GM18498 (cell line): ENCODE data around the gene EDRF1.
A peak's percentile ranks its signal among the peaks of the same experiment; 100 is the strongest.

Source experiments
- ATAC-seq: cut with Tn5 transposase; IDR thresholded peaks from one replicate; pipeline ENCODE4 v1.9.1; 2021; ENCODE audit warnings: mild to moderate bottlenecking, moderate library complexity; ENCODE audit not compliant: unreplicated experiment

The EDRF1 gene

DNA sequence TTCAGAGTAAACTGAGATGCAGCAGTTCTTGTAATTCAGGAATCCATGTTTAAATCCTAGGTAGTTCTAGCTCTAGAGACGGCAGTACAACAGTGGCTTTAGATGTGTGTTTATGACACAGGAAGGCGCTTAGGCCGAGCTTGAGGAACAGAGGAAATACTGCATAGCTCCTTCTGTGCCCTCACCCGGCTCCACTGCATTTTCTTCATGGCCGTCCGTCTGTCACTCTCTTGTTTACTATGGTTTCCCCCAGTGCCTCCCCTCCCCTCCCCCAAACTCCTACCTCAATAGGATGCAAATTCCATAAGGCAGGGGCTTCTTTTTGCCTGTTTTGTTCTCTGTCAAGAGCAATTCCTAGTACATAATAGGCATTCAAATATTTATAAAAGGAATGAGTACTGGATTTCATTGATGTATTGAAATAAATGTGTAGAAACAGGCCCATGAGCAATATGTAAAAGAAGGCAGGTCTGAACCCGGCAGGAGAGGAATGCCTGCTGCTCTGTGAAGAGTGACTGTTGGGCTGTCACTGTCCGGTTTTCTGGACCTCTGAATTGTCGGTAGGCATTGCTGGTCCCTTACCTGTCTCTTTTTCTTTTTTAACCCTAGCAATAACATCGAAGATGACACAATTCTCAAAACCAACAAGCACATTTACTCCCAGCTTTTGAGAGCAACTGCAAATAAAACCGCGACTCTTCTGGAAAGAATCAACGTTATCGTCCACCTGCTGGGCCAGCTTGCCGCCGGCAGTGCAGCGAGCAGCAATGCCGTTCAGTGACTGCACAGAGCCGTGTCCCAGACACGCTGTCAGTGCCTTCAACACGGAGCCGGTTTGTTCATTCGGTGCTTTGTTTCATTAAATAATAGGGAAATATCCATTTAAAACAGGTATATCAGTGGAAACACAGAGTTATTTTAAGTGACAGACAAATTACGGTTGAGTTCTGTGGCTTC, 43.5 kb downstream of the EDRF1 start:
- ATAC-seq: no peak

DNA sequence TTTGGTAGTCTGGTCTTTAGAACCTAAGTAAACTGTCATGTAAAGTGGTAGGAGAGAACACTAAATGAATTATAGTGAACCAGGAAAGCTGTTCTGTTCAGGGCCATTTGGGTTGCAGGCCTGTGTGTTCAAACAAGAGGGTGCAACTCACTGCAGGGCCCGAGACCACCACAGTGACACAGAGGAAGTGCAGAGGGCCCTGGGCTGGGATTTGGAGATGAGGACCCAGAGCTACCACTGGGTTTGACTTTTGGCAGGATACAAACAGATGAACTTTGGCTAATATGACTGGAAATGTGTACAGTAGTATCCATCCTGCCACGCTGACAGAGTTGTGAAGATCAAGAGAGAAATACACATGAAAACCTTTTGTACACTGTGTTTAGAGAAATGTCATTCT, 46.3 kb downstream of the EDRF1 start:
- ATAC-seq: no peak

DNA sequence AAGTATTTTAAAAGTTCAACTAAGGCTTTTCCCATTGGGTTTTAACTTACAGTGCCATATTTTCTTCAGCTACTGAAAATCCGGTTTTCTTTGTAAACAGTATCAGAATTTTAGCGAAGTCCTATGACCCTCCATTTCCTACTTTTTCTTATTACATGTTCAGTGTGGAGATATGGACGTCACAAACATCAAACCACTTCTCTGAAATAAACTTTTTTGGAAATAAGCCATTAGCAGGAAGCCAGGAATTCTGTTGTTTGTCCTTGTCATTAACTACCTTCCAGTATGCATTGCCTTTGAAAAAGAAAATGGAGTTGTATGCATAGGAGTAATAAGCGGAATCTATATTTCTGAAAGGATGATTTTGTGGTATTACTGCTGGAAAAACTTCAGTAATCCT, 47.0 kb downstream of the EDRF1 start:
- no peak for ATAC-seq

DNA sequence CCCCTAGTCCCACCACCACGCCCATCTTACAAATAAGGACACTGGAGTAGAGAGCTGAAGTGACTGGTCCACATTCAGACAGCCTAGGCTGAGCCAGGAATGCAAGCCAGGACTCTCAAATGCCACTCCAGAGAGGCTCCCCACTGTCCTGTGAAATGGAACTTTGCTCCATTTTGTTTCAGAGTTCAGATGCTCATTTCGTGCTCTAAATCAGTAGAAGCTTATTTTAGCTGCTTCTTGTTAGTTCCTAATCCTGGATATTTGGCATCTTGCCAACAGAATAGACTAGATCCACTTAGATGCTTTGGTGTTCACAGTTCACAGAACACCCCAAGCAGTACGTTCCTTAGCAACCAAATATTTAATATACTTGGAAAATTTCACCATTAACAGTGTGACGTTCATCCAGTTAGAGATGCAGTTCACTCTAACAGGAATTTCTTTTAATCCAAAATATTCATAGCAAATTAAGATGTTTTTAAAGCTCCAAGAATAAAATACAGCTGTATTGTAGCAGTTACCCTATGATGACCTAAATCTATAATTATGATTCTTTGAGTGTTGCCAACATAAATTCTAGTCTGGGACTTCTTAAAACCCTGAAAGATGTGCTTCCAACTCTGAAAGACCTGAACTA, 48.8 kb downstream of the EDRF1 start:
- no peak for ATAC-seq

DNA sequence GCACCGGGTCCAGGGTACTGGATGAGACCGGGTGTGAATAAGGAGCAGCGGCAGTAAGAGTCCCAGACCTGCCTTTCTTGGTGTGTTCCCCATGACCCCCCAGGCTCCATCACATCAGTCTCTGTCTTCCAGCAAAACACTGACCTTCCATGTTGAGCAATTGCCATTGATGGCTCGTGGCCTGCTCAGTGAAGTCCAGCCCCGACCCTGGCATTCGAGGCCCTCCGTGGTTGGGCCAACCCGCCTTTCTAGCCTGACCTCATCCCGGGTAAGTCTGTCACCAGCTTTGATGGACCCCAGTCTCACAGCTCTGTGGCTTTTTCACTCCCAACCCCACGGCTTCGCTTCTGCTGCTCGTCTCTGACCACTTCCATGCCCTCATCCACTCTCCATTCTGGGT, 49.7 kb downstream of the EDRF1 start:
- ATAC-seq: no peak

DNA sequence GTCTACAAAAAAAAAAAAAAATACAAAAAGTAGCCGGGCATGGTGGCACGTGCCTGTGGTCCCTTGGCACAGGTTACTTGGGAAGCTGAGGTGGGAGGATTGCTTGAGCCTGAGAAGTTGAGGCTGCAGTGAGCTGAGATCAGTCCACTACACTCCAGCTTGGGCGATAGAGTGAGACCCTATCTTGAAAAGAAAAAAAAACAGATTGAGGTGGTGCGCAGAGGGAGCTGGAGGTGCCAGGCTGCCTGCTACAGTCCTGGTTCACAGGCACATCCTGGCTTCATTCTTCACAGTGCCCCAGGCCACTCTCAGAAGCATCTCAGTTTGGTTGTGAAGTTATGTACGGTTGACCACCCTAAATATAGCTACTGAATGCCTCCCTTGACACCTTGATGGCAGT, 51.3 kb downstream of the EDRF1 start:
- ATAC-seq: no peak

DNA sequence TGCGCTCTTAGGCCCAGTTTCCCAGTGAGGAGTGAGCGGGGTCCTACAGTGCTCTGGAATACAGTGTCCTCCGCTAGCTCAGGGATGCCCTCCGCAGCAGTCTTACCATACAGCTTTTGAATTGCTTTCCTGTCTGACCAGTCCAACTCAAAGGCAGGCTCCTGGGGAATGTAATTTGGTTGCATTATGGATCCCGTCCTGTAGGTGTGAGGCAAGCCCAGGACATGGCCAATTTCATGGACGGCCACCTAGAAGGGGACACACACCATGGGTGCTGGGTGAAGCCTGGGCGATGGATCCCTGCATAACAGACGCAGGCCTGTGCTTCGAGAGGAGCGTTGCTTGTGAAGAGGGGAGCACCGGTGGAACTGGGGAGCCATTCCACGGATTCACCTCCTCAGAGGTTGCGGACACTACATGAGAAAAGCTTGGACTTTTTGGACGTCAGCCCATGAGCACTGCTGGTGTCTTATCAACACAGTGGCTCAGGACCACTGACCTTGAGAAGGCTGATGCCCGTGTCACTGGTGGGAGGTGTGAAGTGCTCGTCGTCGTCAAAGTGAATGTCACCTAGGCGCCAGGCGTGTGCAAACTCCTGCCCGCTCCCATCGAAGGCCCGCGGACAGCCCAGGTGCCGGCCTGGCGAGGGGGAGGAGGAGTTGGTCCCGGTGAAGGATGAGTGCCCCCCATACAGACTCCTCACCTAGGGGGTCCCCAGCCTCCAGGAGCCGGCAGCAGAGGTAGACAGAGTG, 52.8 kb downstream of the EDRF1 start:
- no peak for ATAC-seq

DNA sequence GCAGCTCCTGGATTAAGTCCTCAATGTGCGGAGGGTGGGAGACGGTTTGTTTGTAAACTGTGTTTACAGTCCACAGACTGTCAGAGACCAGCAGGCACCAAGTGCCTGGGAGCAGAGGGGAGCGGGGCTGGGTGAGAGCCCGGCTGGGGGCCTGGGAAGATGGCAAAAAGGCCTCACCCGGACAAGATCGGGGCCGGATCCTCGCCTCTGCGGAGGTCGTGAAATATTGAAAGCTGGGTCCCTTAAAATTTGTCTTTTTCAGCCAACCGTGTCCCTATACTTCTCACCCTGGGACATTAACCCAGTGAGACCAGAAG, 53.3 kb downstream of the EDRF1 start:
- no peak for ATAC-seq

DNA sequence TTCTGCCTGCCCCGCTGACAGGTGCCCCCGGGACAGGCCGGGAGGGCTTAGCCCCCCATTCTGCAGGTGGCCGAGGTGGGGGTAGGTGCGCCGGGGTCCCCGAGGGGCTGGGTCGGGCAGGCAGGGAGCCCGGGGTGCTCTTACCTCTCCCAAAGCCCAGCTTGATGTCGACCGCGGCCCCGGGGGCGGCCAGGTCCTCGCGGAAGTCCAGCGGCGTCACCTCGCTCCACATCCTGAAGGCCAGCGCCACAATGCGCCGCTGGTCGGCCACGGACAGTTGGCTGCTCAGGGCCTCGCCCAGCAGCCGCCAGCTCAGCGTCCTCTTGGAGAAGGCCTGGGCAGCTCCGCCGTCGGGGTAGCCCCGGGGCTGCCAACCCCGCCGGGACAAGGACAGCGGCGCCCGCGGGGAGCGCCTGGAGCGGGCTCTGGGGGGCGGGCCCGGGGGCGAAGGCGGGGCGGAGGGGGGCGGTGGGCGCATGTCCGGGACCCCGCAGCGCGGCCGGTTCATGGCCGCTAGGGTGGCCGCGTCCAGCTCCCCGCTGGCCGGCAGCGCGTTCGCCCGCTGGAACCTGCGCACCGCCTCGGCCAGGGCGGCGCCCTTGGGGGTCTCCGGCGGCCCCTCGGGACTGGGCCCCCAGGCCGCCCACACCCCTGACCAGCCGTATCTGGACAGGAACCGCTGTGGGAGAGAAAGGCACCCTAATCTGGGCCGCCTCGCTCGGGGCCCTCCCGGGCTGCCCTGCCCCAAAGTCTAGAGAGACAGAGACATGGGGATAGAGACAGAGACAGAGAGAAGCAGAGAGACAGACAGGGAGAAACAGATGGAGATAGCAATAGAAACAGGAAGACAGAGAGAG, 54.4 kb downstream of the EDRF1 start:
- ATAC-seq: no peak

DNA sequence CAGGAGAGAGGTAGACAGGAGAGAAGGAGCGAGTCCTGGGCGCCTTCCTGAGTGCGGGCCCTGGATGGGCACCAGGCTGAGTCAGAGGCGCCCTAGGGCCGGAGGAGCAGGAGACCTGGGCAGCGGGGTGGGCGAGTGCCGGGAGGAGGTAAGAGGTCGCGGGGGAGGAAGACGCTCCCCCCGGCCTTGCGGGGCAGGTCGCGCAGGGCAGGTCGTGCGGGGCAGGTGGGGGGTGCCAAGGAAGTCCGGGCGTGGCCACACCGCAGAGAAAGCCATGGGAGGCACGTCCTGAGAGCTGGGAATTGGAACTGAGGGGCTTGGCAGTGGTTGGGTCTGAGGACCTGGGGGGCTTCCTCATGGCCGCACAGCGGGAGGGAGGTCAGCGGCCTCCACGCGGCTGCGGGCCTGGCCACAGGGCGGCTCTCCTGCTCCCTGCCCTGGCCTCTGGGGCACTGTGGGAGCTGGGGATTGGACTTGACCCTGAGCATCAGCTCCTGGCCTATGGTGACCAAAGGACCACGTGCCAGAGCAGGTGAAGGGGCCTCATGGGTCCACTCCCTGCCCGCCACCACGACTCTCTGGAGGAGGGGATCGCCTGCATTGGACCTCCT, 55.2 kb downstream of the EDRF1 start:
- ATAC-seq: no peak

DNA sequence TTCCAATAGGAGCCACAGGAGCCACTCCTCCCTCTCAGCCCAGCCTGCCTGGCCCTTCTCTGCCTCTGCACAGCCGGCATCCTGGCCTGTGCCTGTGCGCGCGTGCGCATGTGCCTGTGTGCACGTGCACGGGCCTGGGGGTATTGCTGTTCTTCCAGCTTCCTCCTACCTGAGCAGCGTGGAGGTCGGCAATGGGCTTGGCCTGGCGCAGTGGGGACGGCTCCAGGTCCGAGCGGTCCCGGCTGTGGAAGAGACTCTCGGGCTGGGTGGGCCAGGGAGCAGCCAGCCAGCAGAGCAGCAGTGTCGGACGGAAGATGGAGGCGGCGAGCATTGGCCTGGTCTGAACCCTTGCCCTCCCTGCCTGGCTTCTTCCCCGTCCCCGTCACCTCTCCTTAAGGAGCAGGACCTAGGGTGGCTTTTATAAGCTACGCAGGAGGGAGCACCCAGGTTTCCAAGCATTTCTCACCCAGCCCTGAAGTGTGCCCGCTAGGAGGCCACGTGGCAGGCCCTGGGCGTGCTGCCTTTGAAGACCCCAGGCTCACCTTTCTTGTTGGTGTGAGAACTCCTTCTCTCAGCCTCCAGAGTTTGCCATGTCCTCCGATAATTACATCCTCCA, 56.1 kb downstream of the EDRF1 start, which contains the start of gene MMP21:
Gene MMP21, minus strand, starts transcription at position 331 of the 616 bp plus-strand sequence. Its CDS starts 0 bp downstream, at position 331.
- no peak for ATAC-seq

DNA sequence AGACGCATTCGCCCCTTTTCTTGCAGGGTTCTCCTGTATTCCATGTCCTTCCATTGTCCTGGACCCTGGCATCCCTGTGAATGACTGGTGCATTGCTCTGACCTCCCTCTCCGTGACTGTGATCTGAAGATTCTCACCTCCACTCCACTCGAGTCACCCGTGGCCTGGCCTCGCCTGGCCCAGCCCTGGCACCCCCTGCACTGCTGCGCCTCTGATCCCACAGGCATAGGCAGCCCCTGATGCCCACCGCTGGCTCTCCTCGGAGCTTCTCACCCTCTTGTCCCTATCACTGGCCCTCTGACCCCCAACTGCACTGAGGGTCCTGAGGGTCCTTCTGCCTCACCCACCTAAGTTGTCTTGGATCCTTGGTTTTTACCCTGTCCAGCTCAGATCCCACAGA, 58.3 kb downstream of the EDRF1 start:
- no peak for ATAC-seq

DNA sequence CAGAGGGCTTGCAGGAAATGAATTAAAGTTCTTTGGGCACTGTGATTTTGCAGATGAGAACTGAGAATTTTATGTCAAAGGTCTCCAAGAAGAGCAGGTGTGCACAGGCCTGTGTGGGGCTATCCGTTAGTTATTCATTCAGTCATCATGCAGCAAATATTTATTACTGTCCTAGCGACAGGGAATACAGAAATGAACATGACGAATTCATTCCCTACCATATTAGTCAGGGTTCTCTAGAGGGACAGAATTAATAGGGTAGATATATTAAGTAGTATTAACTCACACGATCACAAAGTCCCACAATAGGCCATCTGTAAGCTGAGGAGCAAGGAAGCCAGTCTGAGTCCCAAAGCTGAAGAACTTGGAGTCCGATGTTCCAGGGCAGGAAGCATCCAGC, 59.0 kb downstream of the EDRF1 start:
- no peak for ATAC-seq

DNA sequence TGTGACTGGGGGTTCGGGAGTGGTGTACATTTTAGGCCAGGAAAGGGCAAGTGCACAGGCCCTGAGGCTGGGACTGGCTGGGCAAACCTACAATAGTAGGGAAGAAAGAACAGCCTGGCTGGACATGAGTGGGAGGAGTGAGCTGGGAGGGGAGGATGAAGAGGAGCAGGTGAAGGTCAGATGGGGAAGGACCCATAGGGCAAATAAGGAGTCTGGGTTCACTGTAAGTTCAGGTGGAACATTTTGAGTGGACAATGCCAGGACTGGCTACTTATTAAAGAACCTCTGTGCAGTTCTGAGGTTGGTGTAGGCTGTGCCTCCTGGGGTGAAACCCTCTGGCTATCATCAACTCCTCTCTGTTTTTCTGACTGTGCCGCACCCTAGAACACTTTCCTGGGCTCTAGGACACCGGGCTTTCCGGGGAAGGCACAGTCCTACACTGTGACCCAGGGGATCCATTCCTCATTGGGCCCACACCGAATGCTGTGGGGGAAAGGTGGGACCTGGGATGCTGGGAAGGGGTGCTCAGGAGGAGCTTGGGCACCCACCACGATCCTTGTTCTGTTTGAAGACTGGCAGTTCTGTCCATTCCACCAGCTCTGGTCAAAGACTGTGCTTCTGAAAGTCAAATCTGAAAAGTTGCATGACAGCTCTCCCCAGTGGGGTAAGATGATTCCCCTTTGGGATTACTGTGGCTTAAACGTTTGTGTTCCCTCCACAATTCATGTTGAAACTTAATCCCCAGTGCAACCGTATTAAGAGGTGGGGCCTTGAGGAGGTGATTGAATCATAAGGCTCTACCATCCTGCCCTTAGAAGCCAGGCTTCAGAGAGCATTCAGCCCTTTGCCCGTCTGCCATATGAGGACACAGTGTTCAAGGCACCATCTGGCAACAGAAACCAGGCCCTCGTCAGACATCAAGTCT, 60.2 kb downstream of the EDRF1 start:
- ATAC-seq: no peak

DNA sequence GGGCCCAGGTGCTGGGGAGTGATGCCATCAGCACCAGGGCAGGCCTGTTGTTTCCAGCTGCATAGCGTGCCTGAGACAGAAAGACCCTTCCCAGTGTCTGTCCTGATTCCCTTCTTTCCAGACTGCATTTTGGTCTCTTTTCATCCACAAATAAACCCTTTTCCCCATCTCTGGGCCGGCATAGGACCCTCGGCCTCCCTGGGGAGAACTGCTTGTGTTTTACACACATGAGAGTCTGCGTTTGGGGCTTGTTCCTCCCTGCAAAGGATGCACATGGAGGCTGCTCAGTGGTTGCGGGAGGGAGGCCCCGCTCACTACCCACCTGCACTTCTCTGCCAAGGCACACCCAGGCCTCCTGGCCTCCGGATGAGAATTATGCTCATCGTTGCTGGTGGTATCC, 61.9 kb downstream of the EDRF1 start:
- ATAC-seq: no peak

DNA sequence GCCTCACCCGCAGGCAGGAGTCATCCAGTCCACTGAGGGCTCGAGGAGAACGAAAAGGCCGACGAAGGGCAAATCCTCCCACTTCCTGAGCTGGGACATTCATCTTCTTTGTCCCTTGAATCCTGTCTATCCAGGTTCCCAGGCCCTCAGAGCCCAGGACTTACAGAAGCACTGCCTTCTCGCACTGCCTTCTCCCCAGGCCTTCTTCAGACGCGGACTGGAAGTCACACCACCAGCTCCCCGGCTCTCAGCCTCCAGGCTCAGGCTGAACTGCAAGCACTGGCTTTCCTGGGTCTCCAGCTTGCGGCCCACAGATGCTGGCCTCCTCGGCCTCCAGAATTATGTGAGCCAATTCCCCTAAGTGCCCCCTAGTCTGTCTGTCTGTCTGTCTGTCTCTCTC, 62.5 kb downstream of the EDRF1 start:
- no peak for ATAC-seq

DNA sequence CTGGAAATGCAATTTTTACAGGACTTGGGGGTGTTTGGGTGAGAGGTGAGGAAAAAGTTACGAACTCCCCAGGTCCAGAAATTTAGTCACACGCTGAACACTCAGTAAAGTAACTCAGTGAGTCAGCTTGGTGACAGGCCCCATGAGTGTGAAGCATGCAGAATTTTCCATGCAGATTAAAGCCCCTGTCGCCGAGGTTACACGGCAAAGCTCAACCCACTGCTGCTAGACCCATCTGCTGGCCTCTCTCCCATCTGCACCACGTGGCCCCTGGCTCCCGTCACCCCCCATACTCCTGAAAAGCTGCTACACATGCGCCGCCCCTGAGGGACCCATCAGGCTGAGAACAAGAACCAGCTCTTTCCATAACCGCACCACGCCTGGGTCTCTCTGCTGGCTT, 63.1 kb downstream of the EDRF1 start:
- no peak for ATAC-seq

DNA sequence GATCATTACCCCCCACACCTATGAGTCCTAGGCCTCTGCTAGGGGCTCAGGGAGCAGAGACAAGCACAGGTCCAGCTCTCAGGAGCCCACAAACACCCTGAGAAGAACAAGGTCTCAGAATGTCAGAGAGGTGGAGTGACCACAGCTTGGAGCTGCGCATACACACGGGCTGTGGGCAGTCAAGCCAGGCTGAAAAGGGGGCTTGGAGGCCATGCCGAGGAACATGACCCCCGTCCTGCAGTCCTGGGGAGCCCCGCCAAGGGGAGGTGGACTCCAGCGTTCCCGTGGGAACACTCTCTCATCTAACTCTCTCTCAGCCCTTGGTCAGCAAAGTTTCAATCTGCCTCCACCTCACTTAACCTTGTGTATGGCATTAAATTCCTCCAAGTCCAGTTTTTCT, 63.9 kb downstream of the EDRF1 start:
- no peak for ATAC-seq

DNA sequence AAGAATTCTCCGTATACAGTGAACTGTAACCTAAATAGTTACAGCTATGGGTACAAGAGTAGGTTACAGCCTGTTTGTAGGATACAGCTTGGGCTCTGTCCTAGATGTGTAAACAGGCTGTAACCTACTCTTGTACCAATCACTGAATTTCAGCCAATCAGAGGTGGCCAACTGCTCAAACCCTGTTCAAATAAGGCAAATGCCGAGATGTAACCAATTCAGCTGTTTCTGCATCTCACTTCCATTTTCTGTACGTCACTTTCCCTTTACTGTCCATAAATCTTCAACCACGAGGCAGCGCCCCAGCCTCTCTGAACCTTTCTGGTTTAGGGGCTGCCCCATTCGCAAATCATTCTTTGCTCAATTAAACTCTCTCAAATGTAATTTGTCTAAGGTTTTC, 64.4 kb downstream of the EDRF1 start:
- ATAC-seq: peak; percentile 88
